NCI-H1105 (cell line): ENCODE results near the gene BSN.

Experiments used
- DNase-seq: peaks from one replicate; lab custom pipeline; 2025; lab: John Stamatoyannopoulos, UW

BSN gene

GRCh38 chr3:49655731-49656285 lies 101.5 kb downstream of the BSN start:
- no peak for DNase-seq

GRCh38 chr3:49656541-49657112 lies 102.3 kb downstream of the BSN start:
- DNase-seq = no peak

GRCh38 chr3:49657208-49657915 lies 103.1 kb downstream of the BSN start:
- no peak for DNase-seq

DNA sequence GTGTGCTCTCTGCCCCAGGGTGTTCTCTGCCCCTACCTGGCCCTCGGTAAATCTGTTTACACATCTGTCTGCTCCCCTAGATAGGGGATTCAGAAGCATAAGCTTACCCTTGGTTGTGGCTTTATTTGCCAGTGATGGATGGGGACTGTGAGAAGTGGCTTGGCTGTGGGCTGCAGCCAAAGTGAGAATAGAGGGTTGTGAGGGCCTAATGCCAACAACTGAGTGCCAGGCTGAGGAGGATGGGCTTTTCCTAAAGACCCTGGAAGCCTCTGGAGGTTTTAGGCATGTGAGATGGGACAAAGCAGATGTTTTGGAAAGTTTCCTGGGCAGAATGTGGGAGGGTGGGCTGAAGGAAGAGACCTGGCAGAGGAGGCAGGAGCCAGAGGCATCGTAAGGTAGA lies 104.4 kb downstream of the BSN start:
- no peak for DNase-seq

DNA sequence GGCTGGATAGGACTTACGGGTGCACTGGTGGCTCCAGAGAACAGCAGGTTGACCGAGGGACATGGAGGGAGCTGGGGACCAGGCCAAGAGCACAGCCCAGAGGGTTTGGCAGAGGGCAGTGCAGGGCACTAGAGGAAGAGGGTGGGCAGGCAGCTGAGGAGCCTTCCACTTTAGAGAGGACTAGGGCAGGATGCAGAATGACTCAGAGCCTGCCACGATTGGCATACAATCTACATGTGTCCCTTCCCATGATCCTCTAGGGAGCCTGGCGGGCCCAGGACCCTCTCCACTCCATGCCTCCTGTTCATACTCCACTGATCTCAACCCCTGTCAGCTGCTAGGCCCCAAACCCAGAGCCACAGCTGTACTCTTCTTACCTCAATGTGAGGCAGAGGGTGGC lies 105.5 kb downstream of the BSN start:
- no peak for DNase-seq

GRCh38 chr3:49661281-49661680 lies 107.0 kb downstream of the BSN start:
- no peak for DNase-seq

DNA sequence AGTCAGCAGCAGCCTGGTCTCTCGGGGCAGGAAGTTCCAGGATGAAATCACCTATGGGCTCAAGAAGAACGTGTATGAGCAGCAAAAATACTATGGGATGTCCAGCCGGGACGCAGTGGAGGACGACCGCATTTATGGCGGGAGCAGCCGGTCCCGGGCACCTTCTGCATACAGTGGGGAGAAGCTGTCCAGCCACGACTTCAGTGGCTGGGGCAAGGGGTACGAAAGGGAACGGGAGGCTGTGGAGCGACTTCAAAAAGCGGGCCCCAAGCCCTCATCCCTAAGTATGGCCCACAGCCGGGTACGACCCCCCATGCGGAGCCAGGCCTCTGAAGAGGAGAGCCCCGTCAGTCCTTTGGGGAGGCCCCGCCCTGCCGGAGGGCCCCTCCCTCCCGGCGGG lies 107.7 kb downstream of the BSN start:
- no peak for DNase-seq

DNA sequence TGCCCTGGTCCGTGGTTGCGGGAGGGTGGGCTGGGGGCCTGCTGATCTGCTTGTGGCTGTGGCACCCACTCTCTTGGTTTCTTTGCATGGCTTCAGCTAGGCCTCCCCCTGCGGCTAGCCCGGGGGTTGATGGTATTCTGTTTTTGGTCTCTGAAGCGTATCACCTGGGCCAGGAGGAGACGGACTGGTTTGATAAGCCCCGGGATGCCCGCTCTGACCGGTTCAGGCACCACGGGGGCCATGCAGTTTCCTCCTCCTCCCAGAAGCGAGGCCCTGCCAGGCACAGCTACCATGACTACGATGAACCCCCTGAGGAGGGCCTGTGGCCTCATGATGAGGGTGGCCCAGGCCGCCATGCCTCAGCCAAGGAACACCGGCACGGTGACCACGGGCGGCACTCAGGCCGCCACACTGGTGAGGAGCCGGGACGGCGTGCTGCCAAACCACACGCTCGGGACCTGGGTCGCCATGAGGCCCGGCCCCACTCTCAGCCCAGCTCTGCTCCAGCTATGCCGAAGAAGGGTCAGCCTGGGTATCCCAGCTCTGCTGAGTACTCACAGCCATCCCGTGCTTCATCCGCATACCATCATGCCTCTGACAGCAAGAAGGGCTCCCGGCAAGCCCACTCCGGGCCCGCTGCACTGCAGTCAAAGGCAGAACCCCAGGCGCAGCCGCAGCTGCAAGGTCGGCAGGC lies 108.6 kb downstream of the BSN start:
- DNase-seq = no peak

- no peak for DNase-seq
Measured at GRCh38 chr3:49663831-49664230, 109.6 kb downstream of the BSN start.

GRCh38 chr3:49664300-49664699 lies 110.0 kb downstream of the BSN start:
- no peak for DNase-seq

GRCh38 chr3:49665822-49666519 lies 111.7 kb downstream of the BSN start:
- no peak for DNase-seq

- no peak for DNase-seq
Measured at GRCh38 chr3:49666592-49666991, 112.3 kb downstream of the BSN start.

DNA sequence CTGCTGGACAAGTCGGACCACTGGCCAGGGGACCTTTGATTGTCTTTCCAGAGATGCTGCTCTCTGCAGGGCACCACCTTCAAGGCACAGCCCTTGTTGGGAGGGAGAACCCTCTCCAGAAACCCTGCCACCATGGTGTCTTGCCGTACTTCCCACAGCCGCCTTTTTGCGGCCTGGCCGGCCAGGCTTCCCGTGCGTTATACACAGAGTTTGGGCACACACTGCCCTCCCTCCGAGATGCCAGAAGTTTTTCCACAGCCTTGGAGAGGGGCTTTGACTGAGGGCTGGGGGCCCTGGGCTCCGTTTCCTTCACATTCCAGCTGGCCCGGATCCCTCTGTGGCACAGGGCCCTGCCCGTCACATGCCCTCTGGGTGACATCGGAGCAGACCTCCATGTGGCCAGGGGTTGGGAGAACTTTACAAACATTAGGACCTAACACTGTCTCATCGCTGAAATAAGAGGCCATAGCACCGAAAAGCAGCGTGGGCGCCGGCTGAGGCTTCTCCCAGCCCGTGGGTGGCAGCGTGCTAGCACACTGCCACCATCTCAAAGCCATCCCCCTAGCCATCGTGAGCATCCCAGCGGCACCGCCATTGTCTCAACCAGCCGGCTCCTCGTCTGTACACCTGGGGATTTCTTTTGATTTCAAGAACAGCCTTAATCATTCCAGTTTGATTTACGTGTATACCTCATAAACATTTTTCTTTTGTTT lies 113.6 kb downstream of the BSN start:
- DNase-seq = no peak

DNA sequence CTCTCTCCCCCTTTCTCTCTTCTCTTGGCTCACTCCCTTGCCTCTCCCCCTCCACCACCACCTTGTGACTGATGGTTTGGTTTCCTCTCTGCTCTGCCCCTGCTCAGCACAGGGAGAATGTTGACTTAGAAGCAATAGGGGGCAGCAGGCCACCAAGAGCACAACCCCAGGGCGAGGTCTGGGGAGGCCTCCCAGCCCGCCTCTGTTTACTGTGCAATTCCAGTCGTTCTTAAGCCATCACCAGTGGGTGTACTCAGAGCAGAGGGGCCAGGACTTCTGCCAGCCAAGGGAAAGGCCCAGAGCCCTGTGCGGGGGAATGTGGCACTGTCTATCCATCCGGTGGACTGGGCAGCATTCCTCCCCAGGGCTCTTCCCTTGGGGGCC lies 114.1 kb downstream of the BSN start:
- DNase-seq = no peak

DNA sequence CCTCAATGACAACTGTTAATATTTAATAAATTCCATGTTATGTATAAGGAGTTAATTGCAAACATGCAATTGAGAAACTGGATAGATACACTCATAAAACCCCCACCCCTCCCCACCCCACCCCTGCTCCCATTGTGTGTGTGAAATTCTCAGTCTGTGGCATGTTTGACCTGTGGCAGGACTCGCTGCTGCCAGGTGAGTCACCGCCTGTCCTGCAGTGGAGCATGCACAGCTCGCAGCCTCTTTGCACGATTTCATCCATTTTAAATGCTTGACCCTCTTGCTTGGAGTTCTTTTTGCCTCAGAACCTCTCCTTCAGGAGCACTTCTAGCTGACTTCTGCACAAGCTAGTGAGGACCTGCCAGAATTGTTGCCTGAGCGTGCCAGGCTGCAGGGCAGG lies 114.6 kb downstream of the BSN start:
- DNase-seq = no peak

GRCh38 chr3:49669352-49669751 lies 115.1 kb downstream of the BSN start:
- DNase-seq = no peak

DNA sequence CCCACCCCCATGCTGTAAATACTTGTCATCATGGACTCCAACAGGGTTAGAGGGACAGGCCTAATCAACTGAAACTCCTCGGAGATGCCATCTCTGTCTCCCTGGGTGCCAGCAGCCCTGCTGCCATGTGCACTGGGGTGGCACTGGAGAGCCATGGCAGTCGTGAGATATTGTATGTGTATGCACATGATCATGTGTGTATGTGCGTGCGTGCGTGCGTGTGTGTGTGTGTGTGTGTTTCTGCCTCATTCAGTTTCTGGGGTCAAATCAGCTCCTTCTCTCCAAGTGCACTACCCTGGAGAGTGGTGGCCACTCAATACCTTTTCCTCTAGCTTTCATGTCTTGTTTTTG lies 116.6 kb downstream of the BSN start:
- no peak for DNase-seq

- DNase-seq = no peak
Measured at GRCh38 chr3:49671291-49672288, 117.3 kb downstream of the BSN start.

DNA sequence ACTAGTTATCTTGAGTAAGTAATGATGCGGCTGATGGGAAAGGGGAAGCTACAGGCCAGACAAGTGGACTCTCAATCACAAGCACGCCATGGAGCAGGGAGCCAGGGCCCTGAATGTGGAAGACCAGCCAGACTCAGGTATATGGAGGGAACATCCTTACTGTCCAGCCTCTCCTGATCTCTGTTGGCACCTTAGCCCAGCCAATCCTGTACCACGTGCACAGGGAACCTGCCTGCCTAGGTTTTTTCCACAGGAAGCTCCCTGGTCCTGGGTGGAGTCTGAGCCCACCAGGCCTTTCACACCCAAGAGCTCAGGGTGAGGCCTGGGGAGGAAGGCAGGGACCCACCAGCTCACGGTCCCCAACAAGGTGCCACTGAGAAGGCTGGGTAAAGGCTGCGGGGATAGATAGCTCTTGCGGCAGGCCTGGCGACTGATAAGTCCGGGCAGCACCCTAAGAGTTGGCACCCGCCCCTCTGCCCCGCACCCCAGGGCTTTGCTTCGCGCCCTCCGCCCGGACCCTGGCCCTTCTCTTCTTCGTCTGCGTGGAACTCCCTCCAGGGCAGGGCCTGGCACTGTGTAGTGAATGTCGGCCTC lies 118.9 kb downstream of the BSN start:
- no peak for DNase-seq

DNA sequence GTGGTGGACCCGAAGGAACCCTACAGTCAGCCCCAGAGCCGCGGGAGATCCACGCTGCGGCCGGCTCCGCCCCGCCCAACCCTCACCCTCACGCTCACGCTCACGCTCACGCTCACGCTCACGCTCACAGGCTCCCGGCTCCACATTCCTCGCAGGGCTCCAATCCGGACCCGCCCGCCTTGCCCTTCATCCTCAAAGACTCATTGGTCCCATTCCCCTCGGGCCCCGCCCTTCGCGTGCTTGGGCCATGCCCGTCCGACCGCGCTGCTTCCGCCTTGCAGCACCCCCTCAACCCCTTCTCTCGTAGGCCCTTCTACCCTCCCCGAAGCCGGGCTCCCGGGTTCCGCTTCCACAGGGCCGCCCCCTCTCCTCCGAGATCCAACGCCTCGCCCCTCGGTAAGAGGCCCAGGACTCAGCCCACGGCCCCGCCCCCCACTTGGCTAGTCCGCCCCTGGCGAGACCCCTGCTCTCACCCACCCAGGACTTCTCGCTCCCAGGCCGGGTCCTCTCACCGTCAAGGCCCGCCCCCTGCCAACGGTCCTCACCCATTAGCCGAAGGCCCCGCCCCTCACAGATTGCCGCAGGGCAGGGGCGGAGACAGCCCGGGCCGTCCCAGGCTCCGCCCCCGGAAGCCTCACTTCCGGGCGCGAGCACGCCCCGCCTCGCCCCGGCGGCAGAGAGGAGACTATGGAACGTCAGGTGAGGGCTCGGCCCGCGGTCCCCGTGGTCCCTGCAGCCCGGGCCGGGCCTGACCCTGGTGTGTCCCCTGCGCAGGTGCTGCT lies 119.6 kb downstream of the BSN start, which contains the start of gene APEH:
Gene APEH, plus strand, starts transcription at position 637 of the 782 bp plus-strand sequence. Its CDS starts 51 bp downstream, at position 688.
- DNase-seq = no peak
